ENCODE measurements around the gene NF2. TPM values are rescaled to one million over a fixed set of nuclear protein-coding genes. Genes with fewer than 3 reads are reported as not detected.

NF2 gene
- total and polyA plus RNA-seq, 11 donors: 15.0 to 137 (median 52.1) TPM

- WGBS, 4 donors: 88 to 94% (median 93%) methylated on average over 7 of the region's 7 CpGs
- H3K27me3 ChIP-seq: no peaks in the 10 kb centered on the region
- no peaks in the 10 kb centered on the region for H3K9me3 ChIP-seq
- no peak overlapping the region for H3K27ac ChIP-seq
- intact Hi-C loops (cut with DNase I): no loop called here
- H3K4me3 ChIP-seq: no peak overlapping the region
- H3K4me1 ChIP-seq: peaks cover 0 to 3% (median 0%) of the 10 kb centered on the region in 12 donors
- DNase-seq: no peak
- ATAC-seq: peak in 1 of 4 donors; percentile 29
- peaks cover 0 to 49% (median 15%) of the 10 kb centered on the region in 9 donors for H3K36me3 ChIP-seq
- TF ChIP-seq POLR2A (IDR thresholded peaks at IDR 0.05) (no peak), CTCF (IDR thresholded peaks at IDR 0.05) (no peak)
Observed at GRCh38 chr22:29569011-29569678, 34.3 kb upstream of the NF2 start.

GRCh38 chr22:29570456-29570855 lies 33.0 kb upstream of the NF2 start:
- Histone ChIP-seq H3K36me3 (peaks cover 0 to 46% (median 15%) of the 10 kb centered on the region in 9 donors), H3K27me3 (no peaks in the 10 kb centered on the region), H3K27ac (no peak overlapping the region), H3K4me1 (no peaks in the 10 kb centered on the region), H3K4me3 (no peak overlapping the region), H3K9me3 (no peaks in the 10 kb centered on the region)
- TF ChIP-seq CTCF (IDR thresholded peaks at IDR 0.05) (no peak), POLR2A (IDR thresholded peaks at IDR 0.05) (no peak)
- intact Hi-C loops (cut with DNase I): loop anchor here in 1 of 10 donors (10.0 kb wide), 1 partner anchor 64 kb away; no protein-coding TSS in a partner anchor
- WGBS, 4 donors: 73 to 91% (median 89%) methylated on average over 5 to 7 of the region's 7 CpGs
- ATAC-seq (peak in 2 of 4 donors; percentile 18 to 27), DNase-seq (no peak)

- Histone ChIP-seq H3K27me3 (no peaks in the 10 kb centered on the region), H3K4me3 (no peak overlapping the region), H3K36me3 (peaks cover 0 to 41% (median 15%) of the 10 kb centered on the region in 9 donors), H3K4me1 (no peaks in the 10 kb centered on the region), H3K9me3 (no peaks in the 10 kb centered on the region), H3K27ac (no peak overlapping the region)
- ATAC-seq: no peak
- WGBS, 4 donors: 89 to 96% (median 96%) methylated on average over 2 of the region's 2 CpGs
- intact Hi-C loops (cut with DNase I): loop anchor here in 1 of 10 donors (10.0 kb wide), 1 partner anchor 64 kb away; no protein-coding TSS in a partner anchor
- no peak for DNase-seq
- TF ChIP-seq POLR2A (IDR thresholded peaks at IDR 0.05) (no peak), CTCF (IDR thresholded peaks at IDR 0.05) (no peak)
Observed at GRCh38 chr22:29570912-29571549, 32.4 kb upstream of the NF2 start.

- Histone ChIP-seq H3K9me3 (no peaks in the 10 kb centered on the region), H3K36me3 (peaks cover 0 to 6% (median 2%) of the 10 kb centered on the region in 9 donors), H3K4me1 (no peaks in the 10 kb centered on the region), H3K27me3 (no peaks in the 10 kb centered on the region), H3K27ac (no peak overlapping the region), H3K4me3 (no peak overlapping the region)
- 92 to 96% (median 94%) methylated on average over 7 of the region's 7 CpGs for WGBS, 4 donors
- intact Hi-C loops (cut with DNase I): loop anchor here in 1 of 10 donors (10.0 kb wide), 1 partner anchor 60 kb away; no protein-coding TSS in a partner anchor
- TF ChIP-seq CTCF (IDR thresholded peaks at IDR 0.05) (no peak), POLR2A (IDR thresholded peaks at IDR 0.05) (no peak)
- ATAC-seq (no peak), DNase-seq (no peak)
Observed at GRCh38 chr22:29574762-29575450, 28.5 kb upstream of the NF2 start.
